ENCODE data around the gene NRF1.

Gene NRF1

DNA sequence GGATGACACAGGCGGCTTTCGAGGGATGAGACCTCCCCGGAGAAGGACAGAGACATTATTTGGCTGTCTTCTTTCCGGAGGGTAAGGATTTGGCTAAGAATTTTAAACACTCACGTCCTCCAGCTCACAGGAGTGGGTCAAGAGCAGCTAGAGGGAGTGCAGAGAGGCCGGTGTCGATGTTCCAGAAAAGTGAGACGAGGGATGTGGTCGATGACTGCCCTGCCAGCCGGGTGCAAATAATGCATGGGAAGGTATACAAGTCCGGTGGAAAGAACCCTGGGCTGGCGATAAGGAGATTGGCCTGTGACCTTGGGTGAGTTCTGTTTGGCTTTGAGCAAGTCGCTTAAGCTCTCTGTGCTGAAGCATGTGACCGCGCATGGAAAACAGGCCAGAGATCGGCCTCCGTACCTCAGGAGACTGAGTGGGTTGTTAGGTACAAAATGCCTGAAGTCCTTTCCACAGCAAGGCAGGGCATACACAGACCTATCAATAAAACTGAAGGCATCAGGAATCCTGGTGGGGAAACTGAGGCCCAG lies 192.1 kb downstream of the NRF1 start:
- DNase-seq (ENCODE audit: low read depth, low spot score): no peak

DNA sequence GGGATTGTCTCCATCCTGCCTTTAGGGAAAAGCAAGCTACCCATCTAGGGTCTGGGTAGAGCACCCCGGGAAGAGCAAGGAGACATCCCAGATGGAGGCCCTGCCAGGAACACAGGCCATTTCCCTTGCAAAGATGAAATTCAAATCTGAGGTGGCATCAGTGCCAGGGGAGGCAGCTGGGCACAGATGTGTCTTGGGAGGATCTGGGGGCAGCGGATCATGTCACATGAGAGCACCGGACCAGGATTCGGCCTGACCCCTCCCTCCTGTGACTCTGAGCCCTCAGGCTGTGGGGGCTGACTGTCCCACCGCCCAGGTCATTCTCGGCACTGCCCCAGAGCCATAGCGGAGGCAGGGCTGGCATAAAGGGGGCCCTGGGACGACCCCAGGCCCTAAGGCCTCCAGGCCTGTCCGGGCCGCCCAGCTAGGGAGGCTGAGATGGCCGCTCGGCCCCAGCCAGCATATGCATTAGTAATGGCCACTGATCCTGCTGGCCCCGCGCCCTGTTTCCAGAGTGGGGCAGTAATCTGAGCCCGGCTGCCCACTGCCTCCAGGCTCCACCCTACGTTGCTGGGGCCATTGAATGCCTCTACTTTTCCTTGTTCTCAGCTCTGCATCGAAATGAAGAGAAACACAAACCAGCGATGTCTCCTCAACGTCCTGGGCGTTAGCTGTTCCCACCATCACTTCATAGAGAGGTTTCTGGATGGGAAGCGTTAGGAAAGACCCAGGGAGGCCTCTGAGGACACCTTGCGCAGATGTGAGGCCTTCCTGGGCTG lies 192.8 kb downstream of the NRF1 start:
- no peak for DNase-seq (ENCODE audit: low read depth, low spot score)

DNA sequence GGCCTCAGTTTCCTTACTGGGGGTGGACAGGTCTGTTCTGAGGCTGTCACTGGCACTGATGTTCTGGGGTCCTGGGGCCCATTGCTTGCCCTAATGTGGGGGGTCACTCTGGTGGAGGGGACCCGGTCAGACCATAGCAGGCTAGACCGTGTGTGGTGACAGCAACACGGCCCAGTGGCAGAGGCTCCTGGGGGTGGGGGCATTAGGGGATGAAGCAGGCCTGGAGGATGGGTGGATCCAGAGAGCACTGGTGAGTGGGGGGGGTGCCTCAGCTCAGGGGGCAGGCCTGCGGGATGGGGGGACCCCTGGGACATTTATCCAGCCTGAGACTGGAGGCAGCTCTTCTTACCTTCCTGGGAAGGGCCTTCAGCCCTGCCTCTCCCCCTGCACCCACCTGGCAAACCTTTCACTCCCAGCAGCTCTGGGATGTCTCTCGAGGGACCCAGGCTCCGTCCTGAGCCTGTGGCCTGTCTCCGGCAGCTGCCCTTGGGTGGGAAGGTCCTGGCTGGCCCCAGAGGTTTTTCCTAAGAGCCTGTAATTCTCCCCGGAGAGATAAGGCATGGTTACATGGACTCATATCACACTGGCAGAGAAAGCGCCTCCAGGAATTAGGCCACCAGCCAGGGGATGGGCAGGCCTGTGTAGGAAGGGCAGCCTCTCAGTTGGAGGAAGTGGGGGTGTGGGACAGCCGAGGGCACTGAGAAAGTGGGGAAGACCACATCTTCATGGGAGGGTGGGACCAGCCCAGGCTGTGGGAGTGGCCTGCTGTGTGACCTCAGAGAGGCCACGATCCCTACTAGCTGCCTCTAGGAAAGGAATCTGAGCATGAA lies 193.6 kb downstream of the NRF1 start:
- no peak for DNase-seq (ENCODE audit: low read depth, low spot score)
